K562 (cell line): Measurements from ENCODE around the gene TSHR. TPM values are rescaled to one million over a fixed set of nuclear protein-coding genes. Genes with fewer than 3 reads are reported as not detected.
A peak's percentile ranks its signal among the peaks of the same experiment; 100 is the strongest.

Experiments
- ATAC-seq: fragments of 200-7000 bp; cut with Tn5 transposase; 3 replicates; pipeline ENCODE4 v1.9.1; 2020; ENCODE audit warnings: moderate library complexity
- BruUV-seq: library from RNA; stranded (reverse); fragments of 400-500 nt; replicated peaks from 2 replicates; lab custom pipeline; 2021; lab: Mats Ljungman, UMichigan
- CTCF ChIA-PET: fragments of 300-600 bp; formaldehyde crosslinking; extraction: SDS; loops from one replicate; lab custom pipeline; 2021; ENCODE audit warnings: low intra/inter-chr PET ratio; lab: Yijun Ruan, JAX
- POLR2A ChIA-PET: fragments of 300-600, 350-650 bp; sonication (Branson Sonifier 250); formaldehyde crosslinking; extraction: SDS; loops from one replicate; lab custom pipeline; 2021; ENCODE audit warnings: antibody characterized with exemption, inconsistent platforms; lab: Yijun Ruan, JAX
- DNase-seq, 4 experiments: peaks; one replicate each; pipeline versions ENCODE4 v3.0.0 to v3.0.0-alpha.2; 2011 to 2018; ENCODE audit warnings: low spot score in 3 of 4, mixed read lengths in 3 of 4; ENCODE audit errors: extremely low read depth in 1 of 4
- FAIRE-seq: peaks from 2 replicates; lab custom pipeline; 2011; peaks lifted over from hg19 to GRCh38; lab: Jason Lieb, UNC
- H2AFZ ChIP-seq: 2 replicates; pipeline ENCODE4 v1.6.0; 2011; ENCODE audit warnings: low read depth, low read length, control low read depth, inconsistent platforms
- H3K27ac ChIP-seq: fragments of 200-600 bp; 3 replicates; pipeline ENCODE4 v1.8.0; 2011; ENCODE audit warnings: low read depth, mild to moderate bottlenecking, control low read depth, inconsistent platforms, low read length, moderate library complexity, mixed read lengths; ENCODE audit errors: extremely low read depth
- H3K27me3 ChIP-seq, 2 experiments: fragments of 300-600 bp in 1 of 2; 2 replicates in 1 of 2; 3 replicates in 1 of 2; pipeline versions ENCODE4 v1.6.0 to v1.8.0; 2011; ENCODE audit warnings: inconsistent platforms in 2 of 2, low read length in 2 of 2, mild to moderate bottlenecking in 1 of 2, mixed read lengths in 1 of 2, moderate library complexity in 1 of 2; ENCODE audit not compliant: control insufficient read depth in 2 of 2, insufficient read depth in 2 of 2
- H3K36me3 ChIP-seq: fragments of 300-600 bp; 3 replicates; pipeline ENCODE4 v1.8.0; 2011; ENCODE audit warnings: mild to moderate bottlenecking, low read length, inconsistent platforms; ENCODE audit not compliant: control insufficient read depth, insufficient read depth
- H3K4me1 ChIP-seq, 2 experiments: fragments of 200-600 bp in 1 of 2; replicated peaks in 1 of 2; 2 replicates in 1 of 2; 3 replicates in 1 of 2; pipeline versions ENCODE4 v1.5.1 to v1.8.0; 2011; ENCODE audit warnings: inconsistent platforms in 2 of 2, low read length in 2 of 2, mild to moderate bottlenecking in 1 of 2, mixed read lengths in 1 of 2, moderate library complexity in 1 of 2; ENCODE audit not compliant: control insufficient read depth in 2 of 2, insufficient read depth in 2 of 2
- H3K4me2 ChIP-seq: 2 replicates; pipeline ENCODE4 v1.6.1; 2011; ENCODE audit warnings: low read length, control low read depth, inconsistent platforms, mixed read lengths; ENCODE audit not compliant: insufficient read depth
- H3K4me3 ChIP-seq: fragments of 200-600 bp; sonication (generic), shearing (Covaris generic); 2 replicates; pipeline ENCODE4 v1.5.1; 2016; ENCODE audit warnings: control low read depth, inconsistent platforms
- H3K79me2 ChIP-seq: fragments of 200-600 bp; 3 replicates; pipeline ENCODE4 v1.8.0; 2011; ENCODE audit warnings: low read length, inconsistent platforms; ENCODE audit not compliant: control insufficient read depth, insufficient read depth
- H3K9ac ChIP-seq, 2 experiments: 2 replicates each; pipeline versions ENCODE4 v1.6.0 to v1.6.1; 2011; ENCODE audit warnings: low read depth in 2 of 2, low read length in 2 of 2, control low read depth in 1 of 2, inconsistent platforms in 1 of 2, mild to moderate bottlenecking in 1 of 2, mixed read lengths in 1 of 2; ENCODE audit not compliant: insufficient read depth in 1 of 2
- H3K9me1 ChIP-seq: one replicate; pipeline ENCODE4 v1.6.0; 2011; ENCODE audit warnings: inconsistent platforms, mild to moderate bottlenecking, low read length, moderate library complexity; ENCODE audit not compliant: control insufficient read depth, insufficient read depth
- H3K9me3 ChIP-seq: replicated peaks from 2 replicates; pipeline ENCODE4 v1.5.1; 2011; ENCODE audit warnings: low read depth, low read length, inconsistent platforms; ENCODE audit not compliant: control insufficient read depth, insufficient read depth
- H4K20me1 ChIP-seq: replicated peaks from 2 replicates; pipeline ENCODE4 v1.6.1; 2011; ENCODE audit warnings: low read length, inconsistent platforms, mixed read lengths; ENCODE audit not compliant: control insufficient read depth, insufficient read depth
- ATF1 ChIP-seq, 2 experiments: fragments of 450-650 bp in 1 of 2; IDR thresholded peaks; 2 replicates each; pipeline ENCODE4 v1.6.1; 2016; ENCODE audit warnings: missing compliant biosample characterization in 1 of 2, missing genetic modification characterization in 1 of 2
- CXXC5 ChIP-seq: fragments of 250-450 bp; sonication (Bioruptor Pico); IDR thresholded peaks from 2 replicates; pipeline ENCODE4 v1.8.0; 2022; ENCODE audit warnings: inconsistent platforms, mild to moderate bottlenecking, moderate library complexity
- DPF2 ChIP-seq: fragments of 450-650 bp; IDR thresholded peaks from 2 replicates; pipeline ENCODE4 v1.6.1; 2016
- LCOR ChIP-seq: sonication (generic); formaldehyde crosslinking; IDR thresholded peaks from 2 replicates; pipeline ENCODE4 v1.8.0; 2022; ENCODE audit warnings: mild to moderate bottlenecking, missing genetic modification reagents
- RAD21 ChIP-seq, 2 experiments: fragments of 250-450 bp in 1 of 2; fragments of 450-650 bp in 1 of 2; sonication (Bioruptor Pico) in 1 of 2; formaldehyde crosslinking in 1 of 2; IDR thresholded peaks in 1 of 2; conservative IDR thresholded peaks in 1 of 2; 2 replicates each; pipeline versions ENCODE4 v1.4.0 to v1.8.0; 2020 to 2022; ENCODE audit warnings: mild to moderate bottlenecking in 2 of 2, moderate library complexity in 1 of 2
- WGBS: fragments of 100-300 bp; shearing (Covaris generic); methylation state at CpG from one replicate; pipeline ENCODE4 v1.1.6; 2016; ENCODE audit warnings: low coverage, mixed read lengths; ENCODE audit not compliant: insufficient coverage; ENCODE audit errors: missing lambda C conversion rate; 5-methylcytosine and 5-hydroxymethylcytosine counted together
- in situ Hi-C: fragments of 300-500 bp; cut with MboI; formaldehyde crosslinking; loops from 4 replicates; pipeline ENCODE4 v1.15.0; 2018; ENCODE audit warnings: inconsistent platforms, mixed read lengths
- intact Hi-C: fragments of 100-400 bp; cut with micrococcal nuclease; formaldehyde crosslinking; loops from 2 replicates; pipeline ENCODE4 v1.14.2; 2022
- polyA plus RNA-seq, 8 experiments: library from polyadenylated mRNA; depleted of rRNA in 4 of 8; stranded (reverse) in 5 of 8; unstranded in 3 of 8; fragments of >200 nt; fragmentation: Nextera tagmentation in 2 of 8; fragmentation: Illumina TruSeq in 1 of 8; extraction: Ambion mirVana in 2 of 8; extraction: Trizol in 1 of 8; gene quantifications; 2 replicates each; pipeline versions ENCODE4 v1.2.1 to v1.2.3, GENCODE V29; 2011 to 2014; ENCODE audit warnings: inconsistent platforms in 1 of 8, missing spikeins in 1 of 8
- total RNA-seq, 7 experiments: library from RNA; depleted of rRNA in 6 of 7; stranded (reverse); fragments of >200 nt in 6 of 7; fragmentation: Illumina TruSeq in 2 of 7; extraction: Trizol in 2 of 7; gene quantifications; 2 replicates each; pipeline versions ENCODE4 v1.2.1 to v1.2.3, GENCODE V29; 2011 to 2021; ENCODE audit warnings: low replicate concordance in 1 of 7
- TF ChIP-seq, protein P1 (sequence below), 3 experiments: IDR thresholded peaks in 2 of 3; conservative IDR thresholded peaks in 1 of 3; 2 replicates each; pipeline ENCODE4 v1.5.1; 2011 to 2012; ENCODE audit warnings: low read length in 3 of 3, mild to moderate bottlenecking in 3 of 3, control low read depth in 2 of 3, improper control_type of control experiment in 1 of 3, inconsistent platforms in 1 of 3, low read depth in 1 of 3, mixed read lengths in 1 of 3, moderate library complexity in 1 of 3; ENCODE audit not compliant: insufficient read depth in 2 of 3
- TF ChIP-seq, protein P2 (sequence below): fragments of 200-800 bp; sonication (Bioruptor generic); IDR thresholded peaks from 2 replicates; pipeline ENCODE4 v1.6.1; 2017; ENCODE audit warnings: missing genetic modification characterization, missing compliant biosample characterization
- TF ChIP-seq, protein P3 (sequence below): fragments of 450-650 bp; formaldehyde crosslinking; IDR thresholded peaks from 2 replicates; pipeline ENCODE4 v1.4.0; 2020; ENCODE audit warnings: mild to moderate bottlenecking, moderate library complexity

TSHR gene
- total and polyA plus RNA-seq, 9 of the 15 experiments (the other 6 are each of a cell fraction or from before 2014, with no cell fraction given) = 0.01 to 0.10 TPM; not detected in 7

DNA sequence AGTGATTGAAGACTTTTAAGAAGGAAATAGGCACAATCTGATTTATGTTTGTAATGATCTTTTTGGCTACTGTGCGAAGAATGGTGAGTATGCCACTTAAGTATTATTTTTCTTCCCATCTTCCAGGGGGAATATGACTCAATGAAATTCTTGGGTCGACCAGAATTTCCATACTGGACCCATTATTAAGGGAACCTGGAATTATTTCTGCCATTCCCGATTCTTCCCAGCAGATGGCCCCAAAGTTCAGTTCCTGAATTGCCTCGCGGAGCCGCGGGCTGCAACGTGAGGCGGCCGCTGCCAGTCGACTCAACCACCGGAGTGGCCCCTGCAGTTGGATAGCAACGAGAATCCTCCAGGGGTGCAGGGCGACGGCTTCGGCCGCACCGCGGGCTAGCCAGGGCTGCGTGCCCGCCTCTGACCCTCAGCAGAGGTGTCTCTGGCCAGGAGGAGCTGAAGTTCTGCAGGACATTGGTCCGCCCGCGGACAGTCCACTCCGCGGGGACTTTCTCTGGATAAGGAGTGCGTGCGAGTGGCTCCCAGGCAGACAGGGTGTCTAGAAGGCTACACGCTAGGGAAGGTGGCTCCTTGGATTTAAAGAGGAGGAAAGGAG lies 628 bp upstream of the TSHR start:
- peak overlapping the region; percentile 51 for H3K4me3 ChIP-seq
- peak overlapping the region; percentile 93 for H2AFZ ChIP-seq
- peak overlapping the region; percentile 34 to 91; a peak in 3 of 4 replicates for H3K9ac ChIP-seq
- intact Hi-C loops (loop anchor here (1.0 to 10.0 kb wide), 5 partner anchors 33 to 510 kb away; no protein-coding TSS in a partner anchor), in situ Hi-C loops (loop anchor here (5.0 kb wide), 1 partner anchor 108 kb away; no protein-coding TSS in a partner anchor)
- CTCF ChIA-PET = interaction anchor here (1.2 to 1.8 kb wide), 2 partner anchors 32 to 216 kb away, joined by 5 to 11 read pairs; no protein-coding TSS in a partner anchor
- DNase-seq (peak; percentile 49 to 73 (median 58)), ATAC-seq (peak; percentile 97), FAIRE-seq (peak; percentile 81)
- no peak overlapping the region for H3K27ac ChIP-seq
- WGBS = 5% methylated on average over 29 of the region's 29 CpGs
- peaks cover 0 to 5% of the 10 kb centered on the region in 2 experiments; a peak in 1 of 5 replicates for H3K27me3 ChIP-seq
- H3K9me3 ChIP-seq = no peaks in the 10 kb centered on the region
- H3K9me1 ChIP-seq = no peaks in the 10 kb centered on the region
- peak overlapping the region; percentile 75 for H3K4me2 ChIP-seq
- H3K36me3 ChIP-seq = no peaks in the 10 kb centered on the region
- POLR2A ChIA-PET = no interaction called here
- H3K79me2 ChIP-seq = no peaks in the 10 kb centered on the region
- BruUV-seq = no TSS peak
- H4K20me1 ChIP-seq = no peaks in the 10 kb centered on the region
- H3K4me1 ChIP-seq = peaks cover 0 to 9% of the 10 kb centered on the region in 2 experiments; a peak in 3 of 5 replicates
- no peak for TF ChIP-seq ATF1 (CRISPR knock-in tag; IDR thresholded peaks at IDR 0.05)
- TF ChIP-seq ATF1 (tag; IDR thresholded peaks at IDR 0.05) = 0 out of 2 replicates have a peak, but pooled peaks have one; percentile 16
- peak; percentile 78 to 79 for TF ChIP-seq RAD21 (CRISPR knock-in tag; conservative IDR thresholded peaks at IDR 0.05 in 1 of 2, IDR thresholded peaks at IDR 0.05 in 1 of 2)
- TF ChIP-seq CXXC5 (CRISPR knock-in tag) = peak; percentile 54; the same call in 1 of the 2 replicates
- TF ChIP-seq, protein P1, sequence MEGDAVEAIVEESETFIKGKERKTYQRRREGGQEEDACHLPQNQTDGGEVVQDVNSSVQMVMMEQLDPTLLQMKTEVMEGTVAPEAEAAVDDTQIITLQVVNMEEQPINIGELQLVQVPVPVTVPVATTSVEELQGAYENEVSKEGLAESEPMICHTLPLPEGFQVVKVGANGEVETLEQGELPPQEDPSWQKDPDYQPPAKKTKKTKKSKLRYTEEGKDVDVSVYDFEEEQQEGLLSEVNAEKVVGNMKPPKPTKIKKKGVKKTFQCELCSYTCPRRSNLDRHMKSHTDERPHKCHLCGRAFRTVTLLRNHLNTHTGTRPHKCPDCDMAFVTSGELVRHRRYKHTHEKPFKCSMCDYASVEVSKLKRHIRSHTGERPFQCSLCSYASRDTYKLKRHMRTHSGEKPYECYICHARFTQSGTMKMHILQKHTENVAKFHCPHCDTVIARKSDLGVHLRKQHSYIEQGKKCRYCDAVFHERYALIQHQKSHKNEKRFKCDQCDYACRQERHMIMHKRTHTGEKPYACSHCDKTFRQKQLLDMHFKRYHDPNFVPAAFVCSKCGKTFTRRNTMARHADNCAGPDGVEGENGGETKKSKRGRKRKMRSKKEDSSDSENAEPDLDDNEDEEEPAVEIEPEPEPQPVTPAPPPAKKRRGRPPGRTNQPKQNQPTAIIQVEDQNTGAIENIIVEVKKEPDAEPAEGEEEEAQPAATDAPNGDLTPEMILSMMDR (IDR thresholded peaks at IDR 0.05 in 2 of 3, conservative IDR thresholded peaks at IDR 0.05 in 1 of 3; ENCODE audit: insufficient read depth in 2 of 3, low read depth in 1 of 3, low read length in 3 of 3) = peak; percentile 75 to 76 (median 75)
- TF ChIP-seq, protein P2, sequence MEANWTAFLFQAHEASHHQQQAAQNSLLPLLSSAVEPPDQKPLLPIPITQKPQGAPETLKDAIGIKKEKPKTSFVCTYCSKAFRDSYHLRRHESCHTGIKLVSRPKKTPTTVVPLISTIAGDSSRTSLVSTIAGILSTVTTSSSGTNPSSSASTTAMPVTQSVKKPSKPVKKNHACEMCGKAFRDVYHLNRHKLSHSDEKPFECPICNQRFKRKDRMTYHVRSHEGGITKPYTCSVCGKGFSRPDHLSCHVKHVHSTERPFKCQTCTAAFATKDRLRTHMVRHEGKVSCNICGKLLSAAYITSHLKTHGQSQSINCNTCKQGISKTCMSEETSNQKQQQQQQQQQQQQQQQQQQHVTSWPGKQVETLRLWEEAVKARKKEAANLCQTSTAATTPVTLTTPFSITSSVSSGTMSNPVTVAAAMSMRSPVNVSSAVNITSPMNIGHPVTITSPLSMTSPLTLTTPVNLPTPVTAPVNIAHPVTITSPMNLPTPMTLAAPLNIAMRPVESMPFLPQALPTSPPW (CRISPR knock-in tag) = 0 out of 2 replicates have a peak, but pooled peaks have one; percentile 13
- TF ChIP-seq DPF2 = no peak
- peak; percentile 67 for TF ChIP-seq LCOR (CRISPR knock-in tag)
- TF ChIP-seq, protein P3, sequence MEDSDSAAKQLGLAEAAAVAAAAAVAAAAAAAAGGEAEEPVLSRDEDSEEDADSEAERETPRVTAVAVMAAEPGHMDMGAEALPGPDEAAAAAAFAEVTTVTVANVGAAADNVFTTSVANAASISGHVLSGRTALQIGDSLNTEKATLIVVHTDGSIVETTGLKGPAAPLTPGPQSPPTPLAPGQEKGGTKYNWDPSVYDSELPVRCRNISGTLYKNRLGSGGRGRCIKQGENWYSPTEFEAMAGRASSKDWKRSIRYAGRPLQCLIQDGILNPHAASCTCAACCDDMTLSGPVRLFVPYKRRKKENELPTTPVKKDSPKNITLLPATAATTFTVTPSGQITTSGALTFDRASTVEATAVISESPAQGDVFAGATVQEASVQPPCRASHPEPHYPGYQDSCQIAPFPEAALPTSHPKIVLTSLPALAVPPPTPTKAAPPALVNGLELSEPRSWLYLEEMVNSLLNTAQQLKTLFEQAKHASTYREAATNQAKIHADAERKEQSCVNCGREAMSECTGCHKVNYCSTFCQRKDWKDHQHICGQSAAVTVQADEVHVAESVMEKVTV (CRISPR knock-in tag) = peak; percentile 72
